Esophagus squamous epithelium (tissue), 4 donors: ENCODE results near the gene MAP3K7CL.

Source experiments
- POLR2A ChIP-seq, 4 donors: fragments of 450-650 bp; IDR thresholded peaks; one replicate each; pipeline ENCODE4 v1.6.1; 2017; ENCODE audit warnings: antibody characterized with exemption in 4 of 4, mild to moderate bottlenecking in 4 of 4, moderate library complexity in 3 of 4
- TF ChIP-seq, protein P1 (sequence below), 6 experiments: fragments of 450-650 bp in 4 of 6; fragments of 200-600 bp in 2 of 6; sonication (generic) in 2 of 6; IDR thresholded peaks; one replicate each; pipeline ENCODE4 v1.5.1; 2016 to 2019; ENCODE audit warnings: antibody characterized with exemption in 6 of 6, mild to moderate bottlenecking in 4 of 6, moderate library complexity in 4 of 6

DNA sequence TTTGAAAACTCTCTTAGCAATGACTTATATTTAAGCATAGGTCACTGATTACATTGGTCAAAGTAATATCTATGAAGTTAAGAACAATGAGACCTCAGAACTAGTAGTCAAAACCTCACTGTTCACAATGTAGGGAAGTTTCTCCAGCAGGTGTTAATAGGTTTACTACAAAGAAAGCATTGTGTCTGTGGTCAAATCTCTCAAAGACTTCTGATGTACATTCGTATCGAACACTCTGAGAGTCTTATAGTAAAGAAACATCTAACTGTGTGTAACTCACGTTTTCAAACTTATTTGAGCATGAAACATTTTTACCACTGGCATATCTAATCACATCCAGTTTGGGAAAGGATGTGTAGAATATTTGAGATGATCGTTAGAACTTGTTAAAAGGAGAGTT is 76.0 kb downstream of the MAP3K7CL start:
- TF ChIP-seq, protein P1, sequence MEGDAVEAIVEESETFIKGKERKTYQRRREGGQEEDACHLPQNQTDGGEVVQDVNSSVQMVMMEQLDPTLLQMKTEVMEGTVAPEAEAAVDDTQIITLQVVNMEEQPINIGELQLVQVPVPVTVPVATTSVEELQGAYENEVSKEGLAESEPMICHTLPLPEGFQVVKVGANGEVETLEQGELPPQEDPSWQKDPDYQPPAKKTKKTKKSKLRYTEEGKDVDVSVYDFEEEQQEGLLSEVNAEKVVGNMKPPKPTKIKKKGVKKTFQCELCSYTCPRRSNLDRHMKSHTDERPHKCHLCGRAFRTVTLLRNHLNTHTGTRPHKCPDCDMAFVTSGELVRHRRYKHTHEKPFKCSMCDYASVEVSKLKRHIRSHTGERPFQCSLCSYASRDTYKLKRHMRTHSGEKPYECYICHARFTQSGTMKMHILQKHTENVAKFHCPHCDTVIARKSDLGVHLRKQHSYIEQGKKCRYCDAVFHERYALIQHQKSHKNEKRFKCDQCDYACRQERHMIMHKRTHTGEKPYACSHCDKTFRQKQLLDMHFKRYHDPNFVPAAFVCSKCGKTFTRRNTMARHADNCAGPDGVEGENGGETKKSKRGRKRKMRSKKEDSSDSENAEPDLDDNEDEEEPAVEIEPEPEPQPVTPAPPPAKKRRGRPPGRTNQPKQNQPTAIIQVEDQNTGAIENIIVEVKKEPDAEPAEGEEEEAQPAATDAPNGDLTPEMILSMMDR (IDR thresholded peaks at IDR 0.05), result no peak
- TF ChIP-seq POLR2A (IDR thresholded peaks at IDR 0.05), result no peak
